Measurements from ENCODE around the gene EGFR.

The EGFR gene

GRCh38 chr7:55056577-55057480, 38.0 kb downstream of the EGFR start:
- peak overlapping the region; percentile 94 for H3K27ac ChIP-seq
- no peak for DNase-seq (ENCODE audit: low read depth, low spot score)

- H3K27ac ChIP-seq: peak overlapping the region; percentile 94
- DNase-seq (ENCODE audit: low read depth, low spot score): no peak
These were observed 39.5 kb downstream of the EGFR start for GRCh38 chr7:55058314-55058713.

DNA sequence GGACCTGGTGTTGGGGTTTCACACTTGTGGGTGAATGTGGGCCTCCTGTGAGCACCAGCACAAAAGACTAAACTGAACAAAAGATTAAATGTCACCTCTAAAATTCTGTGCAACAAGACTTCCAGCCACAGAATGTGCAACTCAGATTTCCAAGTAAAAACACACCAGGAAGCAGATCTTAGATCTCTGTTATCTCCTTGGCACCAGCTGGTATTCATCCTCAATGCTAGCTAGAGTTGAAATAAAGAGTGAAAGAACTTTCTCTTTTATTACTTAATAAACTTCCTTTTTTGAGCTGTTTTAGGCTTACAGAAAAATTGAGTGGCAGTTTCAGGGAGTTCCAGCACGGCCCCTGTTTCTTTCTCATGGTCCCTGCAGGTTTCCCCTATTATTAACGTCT, 40.2 kb downstream of the EGFR start:
- no peak for DNase-seq (ENCODE audit: low read depth, low spot score)
- H3K27ac ChIP-seq: peak overlapping the region; percentile 94

DNA sequence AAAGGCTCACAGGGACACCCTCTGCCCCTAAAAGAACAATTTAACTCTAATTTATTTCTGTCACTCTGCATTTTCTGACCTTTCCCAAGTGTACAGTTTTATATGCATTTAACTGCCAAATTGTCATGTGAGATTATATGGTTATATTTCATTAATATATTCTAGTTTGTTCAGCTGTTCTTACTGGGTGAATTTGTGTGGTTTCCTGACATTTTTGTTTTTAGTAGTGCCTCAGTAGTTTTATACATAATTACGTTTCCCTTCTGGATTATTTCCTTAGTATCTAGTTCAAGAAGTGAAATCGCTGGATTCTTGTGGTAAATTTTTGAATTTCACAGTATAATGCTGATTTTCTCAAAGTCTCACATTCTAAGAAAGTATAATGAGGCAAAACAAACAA, 41.3 kb downstream of the EGFR start:
- no peak for DNase-seq (ENCODE audit: low read depth, low spot score)
- peak overlapping the region; percentile 94 for H3K27ac ChIP-seq

- H3K27ac ChIP-seq: peak overlapping the region; percentile 94
- no peak for DNase-seq (ENCODE audit: low read depth, low spot score)
These were observed 41.8 kb downstream of the EGFR start for GRCh38 chr7:55060636-55061022.

GRCh38 chr7:55061726-55062499, 43.1 kb downstream of the EGFR start:
- no peak for DNase-seq (ENCODE audit: low read depth, low spot score)
- H3K27ac ChIP-seq: peak overlapping the region; percentile 94

GRCh38 chr7:55063061-55063460, 44.2 kb downstream of the EGFR start:
- DNase-seq (ENCODE audit: low read depth, low spot score): no peak
- peak overlapping the region; percentile 94 for H3K27ac ChIP-seq

GRCh38 chr7:55063633-55064032, 44.8 kb downstream of the EGFR start:
- DNase-seq (ENCODE audit: low read depth, low spot score): no peak
- H3K27ac ChIP-seq: peak overlapping the region; percentile 94

- DNase-seq (ENCODE audit: low read depth, low spot score): no peak
- H3K27ac ChIP-seq: peak overlapping the region; percentile 94
These were observed 46.3 kb downstream of the EGFR start for GRCh38 chr7:55065079-55065478.

- H3K27ac ChIP-seq: peak overlapping the region; percentile 94
- DNase-seq (ENCODE audit: low read depth, low spot score): peak; percentile 44
These were observed 46.9 kb downstream of the EGFR start for GRCh38 chr7:55065511-55066229.

DNA sequence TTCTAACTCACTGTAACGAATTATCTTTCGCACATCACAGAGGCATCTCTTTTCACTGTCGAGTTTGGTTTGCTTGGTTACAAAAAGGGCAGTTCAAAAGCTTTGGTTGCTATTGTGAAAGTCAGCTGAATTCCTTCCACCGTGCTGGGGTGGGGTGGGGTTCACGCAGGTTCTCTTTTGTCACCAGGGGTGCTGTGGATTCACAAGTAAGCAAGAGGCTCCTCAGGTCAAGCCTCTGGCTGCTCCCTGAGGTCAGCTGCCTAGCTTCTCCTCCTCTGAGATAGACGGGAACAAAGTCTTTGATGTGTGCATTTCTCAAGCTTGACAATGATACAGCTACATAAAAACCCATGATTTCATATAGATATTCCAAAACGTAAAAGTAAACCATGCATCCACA, 47.7 kb downstream of the EGFR start:
- peak overlapping the region; percentile 94 for H3K27ac ChIP-seq
- DNase-seq (ENCODE audit: low read depth, low spot score): no peak

GRCh38 chr7:55066938-55067337, 48.1 kb downstream of the EGFR start:
- no peak for DNase-seq (ENCODE audit: low read depth, low spot score)
- H3K27ac ChIP-seq: peak overlapping the region; percentile 94

- H3K27ac ChIP-seq: peak overlapping the region; percentile 77
These were observed 48.9 kb downstream of the EGFR start for GRCh38 chr7:55067748-55068147.

DNA sequence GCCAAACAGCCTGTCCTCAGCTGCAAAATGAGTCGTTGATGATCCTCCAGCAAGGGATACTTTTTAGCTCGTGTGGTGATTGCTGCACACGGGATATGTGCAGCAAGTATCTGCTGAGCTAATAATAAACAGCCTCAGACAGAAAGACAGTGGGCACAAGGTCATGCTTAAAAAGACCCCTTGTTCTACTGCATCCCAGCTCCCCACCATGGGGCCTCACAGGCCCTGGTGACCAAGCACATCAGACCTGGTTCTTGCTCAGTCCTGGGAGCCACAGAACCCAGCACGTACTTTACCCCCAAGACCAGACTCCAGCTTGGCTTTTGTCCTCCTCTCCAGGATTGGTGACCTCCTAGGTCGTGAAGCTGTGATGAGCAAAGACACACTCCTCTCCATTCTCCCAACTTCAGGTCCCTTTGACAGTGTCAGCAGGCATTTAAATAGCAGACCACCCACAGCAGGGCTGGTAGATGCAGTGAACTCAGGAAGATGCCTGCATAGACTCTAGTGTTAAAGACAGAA, 50.5 kb downstream of the EGFR start:
- no peak for DNase-seq (ENCODE audit: low read depth, low spot score)
- peak overlapping the region; percentile 77 for H3K27ac ChIP-seq

More at GRCh38 chr7:55067748-55068147, 48.9 kb downstream of the EGFR start:
- DNase-seq (ENCODE audit: low read depth, low spot score): no peak

DNA sequence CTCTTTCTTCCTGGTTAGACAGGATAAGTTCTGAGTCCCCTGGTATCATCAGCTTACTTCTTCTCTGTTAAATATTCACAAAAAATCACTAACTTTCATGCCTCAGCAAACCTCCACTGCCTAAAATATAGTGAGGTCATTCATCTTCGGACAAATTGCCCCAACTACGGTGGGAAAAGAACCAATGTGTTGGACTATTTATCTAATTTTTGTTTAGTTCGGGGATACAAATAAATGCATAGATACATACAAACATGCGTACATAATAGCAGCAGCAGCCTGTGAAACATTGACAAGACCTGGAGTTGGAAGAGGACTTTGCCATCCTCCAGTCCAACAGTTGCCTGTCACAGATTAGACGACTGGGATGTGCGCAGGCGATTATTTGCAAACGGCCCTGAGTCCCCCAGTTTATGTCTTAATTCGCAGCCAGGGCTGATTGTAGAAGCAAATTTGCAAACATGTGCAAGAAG, 51.5 kb downstream of the EGFR start:
- peak overlapping the region; percentile 77 for H3K27ac ChIP-seq

GRCh38 chr7:55070854-55071253, 52.0 kb downstream of the EGFR start:
- peak overlapping the region; percentile 77 for H3K27ac ChIP-seq

More for the DNA sequence above, 51.5 kb downstream of the EGFR start:
- DNase-seq (ENCODE audit: low read depth, low spot score): no peak

DNA sequence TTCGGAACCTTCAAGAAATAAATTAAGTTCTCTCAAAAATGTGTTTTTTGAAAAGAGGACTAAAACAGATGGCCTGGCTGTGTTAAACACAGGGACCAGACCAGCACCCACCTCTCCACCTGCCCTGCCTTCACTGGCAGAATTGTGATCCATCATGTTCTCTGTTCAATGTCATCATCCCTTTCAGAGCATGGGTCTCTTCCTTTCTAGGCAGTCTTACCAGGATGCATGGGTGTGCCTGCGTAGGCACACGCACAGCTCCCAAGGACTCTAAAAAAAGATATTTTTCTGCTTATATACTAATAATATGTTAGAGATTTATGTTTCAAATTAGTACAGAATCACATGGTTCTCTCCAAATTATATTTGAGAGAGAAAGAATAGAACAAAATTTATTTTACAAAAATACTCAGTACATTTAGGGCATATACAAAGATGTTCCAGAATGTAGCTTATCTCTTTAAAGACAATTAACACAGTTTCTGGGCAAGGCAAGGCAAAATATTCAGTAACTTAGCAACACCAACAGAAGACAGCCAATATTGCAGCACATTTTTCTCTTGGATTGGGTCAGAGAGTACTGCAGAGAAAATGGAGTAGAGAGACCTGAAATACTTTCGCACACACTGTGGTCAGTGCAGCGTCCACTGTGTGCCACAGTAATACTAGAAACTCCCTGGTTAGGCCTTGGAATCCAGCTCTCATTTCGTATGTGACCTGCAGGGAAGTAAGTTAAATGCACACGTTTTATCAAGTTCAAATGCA, 52.8 kb downstream of the EGFR start:
- peak overlapping the region; percentile 77 for H3K27ac ChIP-seq
- DNase-seq (ENCODE audit: low read depth, low spot score): no peak

More at GRCh38 chr7:55070854-55071253, 52.0 kb downstream of the EGFR start:
- no peak for DNase-seq (ENCODE audit: low read depth, low spot score)

- peak overlapping the region; percentile 77 for H3K27ac ChIP-seq
- DNase-seq (ENCODE audit: low read depth, low spot score): no peak
These were observed 53.4 kb downstream of the EGFR start for GRCh38 chr7:55072251-55072650.

GRCh38 chr7:55073051-55073511, 54.3 kb downstream of the EGFR start:
- no peak for DNase-seq (ENCODE audit: low read depth, low spot score)
- H3K27ac ChIP-seq: peak overlapping the region; percentile 77
